SK-N-SH treated with all-trans-retinoic acid at 6 μM for 48 hours (cell line): ENCODE measurements around the gene PPFIA1.

ENCODE experiments used
- ATAC-seq: fragments of 200-7000 bp; cut with Tn5 transposase; 3 replicates; pipeline ENCODE4 v1.9.1; 2020; ENCODE audit warnings: mild to moderate bottlenecking, moderate library complexity
- ARNTL ChIP-seq: fragments of 450-650 bp; formaldehyde crosslinking; IDR thresholded peaks from 2 replicates; pipeline ENCODE4 v1.5.0; 2020; ENCODE audit warnings: low read depth, mild to moderate bottlenecking, moderate library complexity, borderline replicate concordance
- BACH2 ChIP-seq: fragments of 250-450 bp; sonication (Bioruptor Pico); IDR thresholded peaks from 2 replicates; pipeline ENCODE4 v1.9.0; 2021; ENCODE audit warnings: mild to moderate bottlenecking, borderline replicate concordance
- CREB5 ChIP-seq: fragments of 250-450 bp; sonication (Bioruptor Pico); IDR thresholded peaks from 2 replicates; pipeline ENCODE4 v1.5.1; 2020; ENCODE audit warnings: low read depth, mild to moderate bottlenecking, moderate library complexity
- CSDC2 ChIP-seq: fragments of 250-450 bp; sonication (Bioruptor Pico); IDR thresholded peaks from 2 replicates; pipeline ENCODE4 v1.5.0; 2020; ENCODE audit warnings: mild to moderate bottlenecking, moderate library complexity
- ESRRG ChIP-seq: fragments of 250-450 bp; sonication (Bioruptor Pico); IDR thresholded peaks from 2 replicates; pipeline ENCODE4 v1.6.1; 2021; ENCODE audit warnings: mild to moderate bottlenecking
- GLIS3 ChIP-seq: fragments of 250-450 bp; sonication (Bioruptor Pico); IDR thresholded peaks from 2 replicates; pipeline ENCODE4 v1.5.0; 2020; ENCODE audit warnings: mild to moderate bottlenecking, moderate library complexity
- ISL1 ChIP-seq: fragments of 250-450 bp; sonication (Bioruptor Pico); IDR thresholded peaks from 2 replicates; pipeline ENCODE4 v2.1.2; 2022; ENCODE audit warnings: mild to moderate bottlenecking, moderate library complexity
- OSR1 ChIP-seq: fragments of 250-450 bp; sonication (Bioruptor Pico); IDR thresholded peaks from 2 replicates; pipeline ENCODE4 v1.8.0; 2022; ENCODE audit warnings: moderate library complexity, mild to moderate bottlenecking, inconsistent platforms
- PATZ1 ChIP-seq: fragments of 250-450 bp; sonication (Bioruptor Pico); IDR thresholded peaks from 2 replicates; pipeline ENCODE4 v1.8.0; 2020; ENCODE audit warnings: mild to moderate bottlenecking, moderate library complexity, borderline replicate concordance
- POU6F1 ChIP-seq: fragments of 250-450 bp; sonication (Bioruptor Pico); IDR thresholded peaks from 2 replicates; pipeline ENCODE4 v1.8.0; 2021; ENCODE audit warnings: low read depth, mild to moderate bottlenecking, moderate library complexity, borderline replicate concordance
- PPARA ChIP-seq: fragments of 250-450 bp; sonication (Bioruptor Pico); IDR thresholded peaks from 2 replicates; pipeline ENCODE4 v1.5.0; 2020; ENCODE audit warnings: mild to moderate bottlenecking, borderline replicate concordance
- RARB ChIP-seq: fragments of 250-450 bp; sonication (Bioruptor Pico); IDR thresholded peaks from 2 replicates; pipeline ENCODE4 v1.8.0; 2021; ENCODE audit warnings: mild to moderate bottlenecking, moderate library complexity
- SNAI2 ChIP-seq: fragments of 250-450 bp; sonication (Bioruptor Pico); IDR thresholded peaks from 2 replicates; pipeline ENCODE4 v1.5.0; 2020; ENCODE audit warnings: mild to moderate bottlenecking, moderate library complexity
- TSHZ2 ChIP-seq: fragments of 250-450 bp; sonication (Bioruptor Pico); IDR thresholded peaks from 2 replicates; pipeline ENCODE4 v1.5.0; 2020; ENCODE audit warnings: mild to moderate bottlenecking, moderate library complexity
- ZC3H10 ChIP-seq: fragments of 250-450 bp; sonication (Bioruptor Pico); IDR thresholded peaks from 2 replicates; pipeline ENCODE4 v1.5.1; 2021; ENCODE audit warnings: mild to moderate bottlenecking, moderate library complexity
- ZFP3 ChIP-seq: fragments of 250-450 bp; sonication (Bioruptor Pico); IDR thresholded peaks from 2 replicates; pipeline ENCODE4 v1.5.0; 2020; ENCODE audit warnings: mild to moderate bottlenecking, moderate library complexity
- ZFP30 ChIP-seq: fragments of 450-650 bp; formaldehyde crosslinking; IDR thresholded peaks from 2 replicates; pipeline ENCODE4 v1.5.0; 2022; ENCODE audit warnings: mild to moderate bottlenecking, moderate library complexity
- ZNF565 ChIP-seq: fragments of 450-650 bp; formaldehyde crosslinking; conservative IDR thresholded peaks from 2 replicates; pipeline ENCODE4 v1.5.0; 2020; ENCODE audit warnings: low read depth, mild to moderate bottlenecking, moderate library complexity
- ZNF70 ChIP-seq: fragments of 450-650 bp; formaldehyde crosslinking; IDR thresholded peaks from 2 replicates; pipeline ENCODE4 v1.5.0; 2020; ENCODE audit warnings: mild to moderate bottlenecking, moderate library complexity
- ZNF8 ChIP-seq: fragments of 450-650 bp; formaldehyde crosslinking; IDR thresholded peaks from 2 replicates; pipeline ENCODE4 v1.5.0; 2020; ENCODE audit warnings: mild to moderate bottlenecking, moderate library complexity
- TF ChIP-seq, protein P1 (sequence below): fragments of 250-450 bp; sonication (Bioruptor Pico); IDR thresholded peaks from 2 replicates; pipeline ENCODE4 v1.5.1; 2021; ENCODE audit warnings: mild to moderate bottlenecking, moderate library complexity

The PPFIA1 gene

GRCh38 chr11:70267405-70267950, 3.0 kb upstream of the PPFIA1 start:
- TF ChIP-seq BACH2 (no peak), ZFP30 (CRISPR knock-in tag) (no peak), TSHZ2 (CRISPR knock-in tag) (no peak), ISL1 (no peak), ZFP3 (CRISPR knock-in tag) (no peak), ZC3H10 (no peak), RARB (CRISPR knock-in tag) (no peak), ZNF70 (CRISPR knock-in tag) (no peak), PPARA (CRISPR knock-in tag) (no peak), ZNF565 (CRISPR knock-in tag) (no peak)
- TF ChIP-seq, protein P1, sequence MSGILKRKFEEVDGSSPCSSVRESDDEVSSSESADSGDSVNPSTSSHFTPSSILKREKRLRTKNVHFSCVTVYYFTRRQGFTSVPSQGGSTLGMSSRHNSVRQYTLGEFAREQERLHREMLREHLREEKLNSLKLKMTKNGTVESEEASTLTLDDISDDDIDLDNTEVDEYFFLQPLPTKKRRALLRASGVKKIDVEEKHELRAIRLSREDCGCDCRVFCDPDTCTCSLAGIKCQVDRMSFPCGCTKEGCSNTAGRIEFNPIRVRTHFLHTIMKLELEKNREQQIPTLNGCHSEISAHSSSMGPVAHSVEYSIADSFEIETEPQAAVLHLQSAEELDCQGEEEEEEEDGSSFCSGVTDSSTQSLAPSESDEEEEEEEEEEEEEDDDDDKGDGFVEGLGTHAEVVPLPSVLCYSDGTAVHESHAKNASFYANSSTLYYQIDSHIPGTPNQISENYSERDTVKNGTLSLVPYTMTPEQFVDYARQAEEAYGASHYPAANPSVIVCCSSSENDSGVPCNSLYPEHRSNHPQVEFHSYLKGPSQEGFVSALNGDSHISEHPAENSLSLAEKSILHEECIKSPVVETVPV (CRISPR knock-in tag), result no peak
- no peak for ATAC-seq

GRCh38 chr11:70268526-70268925, 2.0 kb upstream of the PPFIA1 start:
- ATAC-seq, result no peak
- no peak for TF ChIP-seq ZFP30 (CRISPR knock-in tag)

DNA sequence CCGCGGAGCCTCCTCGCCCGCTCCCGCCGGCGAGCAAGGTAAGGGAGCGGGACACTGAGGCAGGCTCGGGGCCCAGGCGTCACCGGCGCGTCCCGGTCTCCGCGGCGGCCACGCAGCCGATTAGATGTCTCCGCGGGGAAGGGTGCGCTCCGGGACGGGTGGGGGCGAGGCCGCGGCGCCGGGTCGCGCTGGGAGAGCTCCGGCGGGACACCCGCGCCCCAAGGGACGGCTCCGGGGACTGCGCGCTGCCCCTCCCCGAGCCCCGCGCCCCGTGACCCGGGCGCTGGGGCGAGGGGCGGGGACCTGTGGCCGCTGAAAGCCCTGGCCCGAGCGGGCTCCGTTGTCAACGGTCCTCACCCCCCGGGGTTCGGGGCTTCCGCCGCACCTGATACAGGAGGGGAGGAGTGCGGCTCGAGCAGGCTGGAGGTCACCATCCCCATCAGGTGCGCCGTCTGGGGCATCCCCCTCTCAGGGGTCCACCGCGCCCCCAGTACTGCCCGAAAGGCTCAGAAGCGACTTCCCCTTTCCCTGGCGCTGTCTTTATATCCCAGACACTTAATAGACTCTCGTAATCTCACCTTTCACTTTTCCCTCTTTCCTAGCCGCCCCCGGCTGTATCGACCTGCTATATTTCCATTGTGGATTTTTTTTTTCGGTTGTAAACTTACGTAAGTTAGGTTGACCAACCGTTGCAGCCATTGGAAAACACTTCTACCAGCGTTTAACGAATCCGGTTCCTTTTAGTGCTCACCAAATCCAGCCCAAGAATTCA, 573 bp downstream of the PPFIA1 start:
- peak; percentile 47 for ATAC-seq
- no peak for TF ChIP-seq PATZ1 (CRISPR knock-in tag)
- TF ChIP-seq ZFP30 (CRISPR knock-in tag), result no peak
- TF ChIP-seq CREB5 (CRISPR knock-in tag), result no peak
- TF ChIP-seq ESRRG (CRISPR knock-in tag), result no peak
- no peak for TF ChIP-seq TSHZ2 (CRISPR knock-in tag)
- no peak for TF ChIP-seq ARNTL (CRISPR knock-in tag)
- TF ChIP-seq POU6F1 (CRISPR knock-in tag), result no peak
- TF ChIP-seq ZNF8, result no peak
- TF ChIP-seq CSDC2 (CRISPR knock-in tag), result no peak
- no peak for TF ChIP-seq ZNF70 (CRISPR knock-in tag)
- TF ChIP-seq GLIS3, result no peak
- no peak for TF ChIP-seq SNAI2 (CRISPR knock-in tag)
- no peak for TF ChIP-seq ISL1
- no peak for TF ChIP-seq ZC3H10
- no peak for TF ChIP-seq PPARA (CRISPR knock-in tag)
- no peak for TF ChIP-seq RARB (CRISPR knock-in tag)
- no peak for TF ChIP-seq ZFP3 (CRISPR knock-in tag)
- TF ChIP-seq BACH2, result no peak
- TF ChIP-seq OSR1, result no peak
- TF ChIP-seq, protein P1 (CRISPR knock-in tag), result no peak
